Prostate gland (tissue), 2 donors: ENCODE measurements around the gene DLG2. TPM values are rescaled to one million over a fixed set of nuclear protein-coding genes. Genes with fewer than 3 reads are reported as not detected.
"Not testable (repeated sequence)": the region's sequence is repeated elsewhere in the genome, so short reads cannot be mapped to it uniquely, and the experiment has no call there.

Experiments
- DNase-seq: peaks from one replicate; pipeline ENCODE4 v3.0.0-alpha.2; 2019; ENCODE audit warnings: low spot score
- H3K27ac ChIP-seq, 2 donors: fragments of 200-600 bp; sonication (generic); 2 replicates each; pipeline ENCODE4 v1.5.1; 2017 to 2019
- H3K27me3 ChIP-seq: fragments of 200-600 bp; sonication (generic); replicated peaks from 2 replicates; pipeline ENCODE4 v1.5.1; 2019; ENCODE audit not compliant: insufficient read depth
- H3K36me3 ChIP-seq, 2 donors: fragments of 200-600 bp; sonication (generic); 1 replicate in 1 of 2; 2 replicates in 1 of 2; pipeline versions ENCODE4 v1.5.1 to v1.8.1; 2017 to 2019
- H3K4me1 ChIP-seq: fragments of 200-600 bp; sonication (generic); replicated peaks from 2 replicates; pipeline ENCODE4 v1.5.1; 2019
- H3K4me3 ChIP-seq, 2 donors: fragments of 200-600 bp; sonication (generic); 2 replicates each; pipeline ENCODE4 v1.5.1; 2017 to 2019
- H3K9me3 ChIP-seq: fragments of 200-600 bp; sonication (generic); 2 replicates; pipeline ENCODE4 v1.5.1; 2017
- POLR2A ChIP-seq: fragments of 450-650 bp; IDR thresholded peaks from one replicate; pipeline ENCODE4 v1.6.1; 2016; ENCODE audit warnings: antibody characterized with exemption, mild to moderate bottlenecking
- POLR2AphosphoS5 ChIP-seq: sonication (generic); formaldehyde crosslinking; IDR thresholded peaks from one replicate; pipeline ENCODE4 v1.6.1; 2017; ENCODE audit warnings: antibody characterized with exemption
- WGBS: methylation state at CpG from one replicate; pipeline ENCODE4 v1.1.5; 2018; 5-methylcytosine and 5-hydroxymethylcytosine counted together
- intact Hi-C: fragments of 100-400 bp; cut with DNase I; formaldehyde crosslinking; loops from one replicate; pipeline ENCODE4 v1.14.2; 2022
- total RNA-seq, 2 donors: library from RNA; depleted of rRNA; stranded (reverse); fragments of >200 nt; gene quantifications; one replicate each; pipeline ENCODE4 v1.1.0, GENCODE V29; 2016
- TF ChIP-seq, protein P1 (sequence below), 4 experiments: fragments of 200-600 bp in 2 of 4; fragments of 450-650 bp in 2 of 4; sonication (generic) in 2 of 4; IDR thresholded peaks; 1 replicate in 3 of 4; 2 replicates in 1 of 4; pipeline ENCODE4 v1.5.1; 2016 to 2019; ENCODE audit warnings: antibody characterized with exemption in 4 of 4, mild to moderate bottlenecking in 2 of 4, moderate library complexity in 2 of 4

Gene DLG2
- total RNA-seq, result 10 to 100 TPM in 1 of 2 donors, 1 to 10 TPM in 1; 9.8 to 16.2 TPM

DNA sequence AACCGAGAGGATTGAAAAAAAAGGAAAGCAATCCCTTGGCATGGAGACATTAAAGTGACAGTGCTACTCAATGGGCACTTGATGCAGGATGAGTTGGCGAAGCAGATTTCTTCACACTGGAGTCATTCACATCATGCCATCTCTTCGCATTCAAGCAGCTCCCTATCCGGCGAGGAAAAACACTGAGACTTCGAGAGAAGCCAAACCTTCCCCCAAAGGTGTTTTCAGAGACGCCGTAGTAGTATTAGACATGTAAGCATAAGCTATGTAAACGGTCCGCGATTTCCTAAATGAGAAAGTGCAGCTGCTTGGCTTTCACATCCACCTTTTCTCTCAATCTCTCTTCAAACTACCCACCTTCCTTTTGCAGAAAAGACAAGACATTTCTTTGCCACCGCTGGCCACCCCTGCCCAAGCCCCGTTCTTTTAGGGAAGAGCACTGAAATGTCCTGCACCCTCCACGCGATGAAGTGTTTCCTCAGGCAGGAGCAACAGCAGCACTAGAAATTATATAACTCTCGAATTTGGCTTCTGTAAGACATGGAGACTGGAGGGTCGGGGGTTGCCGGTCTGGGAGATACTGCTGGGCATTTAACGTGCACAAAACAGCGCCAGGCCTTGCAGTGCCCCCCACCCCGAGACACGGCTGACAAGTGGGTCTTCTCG, at the start of gene DLG2:
Gene DLG2 (minus strand): TSS at position 13 of the 666 bp plus-strand sequence.
- H3K4me1 ChIP-seq, result no peaks in the 10 kb centered on the region
- peak within 1 kb of the TSS; percentile 89 to 92 for H3K27ac ChIP-seq
- no peaks in the 10 kb centered on the region for H3K36me3 ChIP-seq
- no peaks in the 10 kb centered on the region for H3K9me3 ChIP-seq
- peak within 1 kb of the TSS; percentile 59 to 66 for H3K4me3 ChIP-seq
- DNase-seq, result peak; percentile 12
- no peaks in the 10 kb centered on the region for H3K27me3 ChIP-seq
- intact Hi-C loops, result loop anchor here (5.0 kb wide), 1 partner anchor 60 kb away; the partner anchor contains the start of gene CCDC89
- TF ChIP-seq POLR2A (no peak), POLR2AphosphoS5 (peak; percentile 30)
- TF ChIP-seq, protein P1, sequence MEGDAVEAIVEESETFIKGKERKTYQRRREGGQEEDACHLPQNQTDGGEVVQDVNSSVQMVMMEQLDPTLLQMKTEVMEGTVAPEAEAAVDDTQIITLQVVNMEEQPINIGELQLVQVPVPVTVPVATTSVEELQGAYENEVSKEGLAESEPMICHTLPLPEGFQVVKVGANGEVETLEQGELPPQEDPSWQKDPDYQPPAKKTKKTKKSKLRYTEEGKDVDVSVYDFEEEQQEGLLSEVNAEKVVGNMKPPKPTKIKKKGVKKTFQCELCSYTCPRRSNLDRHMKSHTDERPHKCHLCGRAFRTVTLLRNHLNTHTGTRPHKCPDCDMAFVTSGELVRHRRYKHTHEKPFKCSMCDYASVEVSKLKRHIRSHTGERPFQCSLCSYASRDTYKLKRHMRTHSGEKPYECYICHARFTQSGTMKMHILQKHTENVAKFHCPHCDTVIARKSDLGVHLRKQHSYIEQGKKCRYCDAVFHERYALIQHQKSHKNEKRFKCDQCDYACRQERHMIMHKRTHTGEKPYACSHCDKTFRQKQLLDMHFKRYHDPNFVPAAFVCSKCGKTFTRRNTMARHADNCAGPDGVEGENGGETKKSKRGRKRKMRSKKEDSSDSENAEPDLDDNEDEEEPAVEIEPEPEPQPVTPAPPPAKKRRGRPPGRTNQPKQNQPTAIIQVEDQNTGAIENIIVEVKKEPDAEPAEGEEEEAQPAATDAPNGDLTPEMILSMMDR (IDR thresholded peaks at IDR 0.05), result no peak
- WGBS, result under 1% methylated on average over 23 of the region's 23 CpGs

DNA sequence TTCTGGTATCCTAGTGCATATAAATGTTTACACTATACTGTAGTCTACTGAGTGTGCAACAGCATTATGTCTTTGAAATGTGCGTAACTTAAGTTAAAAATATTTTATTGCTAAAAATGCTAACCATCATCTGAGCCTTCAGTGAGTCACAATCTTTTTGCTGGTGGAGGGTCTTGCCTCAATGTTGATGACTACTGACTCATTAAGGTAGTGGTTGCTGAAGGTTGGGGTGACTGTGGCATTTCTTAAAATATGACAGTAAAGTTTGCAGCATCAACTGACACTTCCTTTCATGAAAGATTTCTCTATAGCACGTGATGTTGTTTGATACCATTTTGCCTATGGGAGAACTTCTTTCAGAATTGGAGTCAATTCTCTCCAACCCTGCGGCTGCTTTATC, 46.2 kb upstream of the DLG2 start:
- H3K36me3 ChIP-seq, result no peaks in the 10 kb centered on the region
- no peak overlapping the region for H3K27ac ChIP-seq
- H3K4me1 ChIP-seq, result no peaks in the 10 kb centered on the region
- intact Hi-C loops, result no loop called here
- TF ChIP-seq, protein P1 (IDR thresholded peaks at IDR 0.05), result no peak
- TF ChIP-seq POLR2A, result no peak
- TF ChIP-seq POLR2AphosphoS5, result no peak
- 95% methylated on average over 3 of the region's 3 CpGs for WGBS
- no peaks in the 10 kb centered on the region for H3K27me3 ChIP-seq
- DNase-seq, result no peak
- H3K9me3 ChIP-seq, result no peaks in the 10 kb centered on the region
- H3K4me3 ChIP-seq, result no peak overlapping the region

GRCh38 chr11:85672105-85672902, 45.2 kb upstream of the DLG2 start:
- no peak overlapping the region for H3K27ac ChIP-seq
- 93% methylated on average over 8 of the region's 8 CpGs for WGBS
- no peak for TF ChIP-seq POLR2A
- TF ChIP-seq, protein P1 (IDR thresholded peaks at IDR 0.05), result no peak
- TF ChIP-seq POLR2AphosphoS5, result no peak
- H3K4me1 ChIP-seq, result no peaks in the 10 kb centered on the region
- H3K36me3 ChIP-seq, result no peaks in the 10 kb centered on the region
- H3K27me3 ChIP-seq, result no peaks in the 10 kb centered on the region
- intact Hi-C loops, result no loop called here
- no peaks in the 10 kb centered on the region for H3K9me3 ChIP-seq
- no peak overlapping the region for H3K4me3 ChIP-seq
- no peak for DNase-seq

- H3K27ac ChIP-seq, H3K4me3 ChIP-seq, H3K9me3 ChIP-seq, intact Hi-C loops, H3K4me1 ChIP-seq, DNase-seq, H3K27me3 ChIP-seq, H3K36me3 ChIP-seq: not testable (repeated sequence)
Measured at GRCh38 chr11:85670949-85671663, 44.0 kb upstream of the DLG2 start.

GRCh38 chr11:85668157-85668556, 41.0 kb upstream of the DLG2 start:
- H3K9me3 ChIP-seq, result no peaks in the 10 kb centered on the region
- TF ChIP-seq, protein P1 (IDR thresholded peaks at IDR 0.05), result no peak
- no peak for TF ChIP-seq POLR2AphosphoS5
- TF ChIP-seq POLR2A, result no peak
- H3K36me3 ChIP-seq, result no peaks in the 10 kb centered on the region
- no peaks in the 10 kb centered on the region for H3K27me3 ChIP-seq
- no peak overlapping the region for H3K27ac ChIP-seq
- no peaks in the 10 kb centered on the region for H3K4me1 ChIP-seq
- WGBS, result 97% methylated on average over 1 of the region's 1 CpG
- intact Hi-C loops, result no loop called here
- no peak for DNase-seq
- H3K4me3 ChIP-seq, result no peak overlapping the region
